ENCODE results near the gene NMRK2. TPM values are rescaled to one million over a fixed set of nuclear protein-coding genes. Genes with fewer than 3 reads are reported as not detected.
A peak's percentile ranks its signal among the peaks of the same experiment; 100 is the strongest.

NMRK2 gene
- polyA plus RNA-seq, 1 donor = 298 TPM

GRCh38 chr19:3981736-3982681 lies 49.1 kb downstream of the NMRK2 start:
- DNase-seq = no peak

GRCh38 chr19:3982701-3983541 lies 50.1 kb downstream of the NMRK2 start:
- DNase-seq = no peak

GRCh38 chr19:3983542-3983914 lies 50.7 kb downstream of the NMRK2 start:
- no peak for DNase-seq

- no peak for DNase-seq
Observed at GRCh38 chr19:3983936-3984583, 51.2 kb downstream of the NMRK2 start.

GRCh38 chr19:3984584-3984907 lies 51.7 kb downstream of the NMRK2 start:
- no peak for DNase-seq

GRCh38 chr19:3984908-3985642 lies 52.2 kb downstream of the NMRK2 start, which contains the start of gene EEF2:
TSS of gene EEF2 (minus strand) at chr19:3985463. CDS start at chr19:3985380, 83 bp downstream.
- peak; percentile 95 for DNase-seq

- DNase-seq = no peak
Observed at GRCh38 chr19:3985643-3986259, 52.9 kb downstream of the NMRK2 start.

GRCh38 chr19:3986260-3987041 lies 53.6 kb downstream of the NMRK2 start:
- DNase-seq = no peak

GRCh38 chr19:3987619-3988371 lies 54.9 kb downstream of the NMRK2 start:
- peak; percentile 92 for DNase-seq

- DNase-seq = no peak
Observed at GRCh38 chr19:3990815-3991117, 57.9 kb downstream of the NMRK2 start.

Other genes starting within 250 kb of the NMRK2 start
- gene PIP5K1C, start 232.6 kb upstream of the NMRK2 start, polyA plus RNA-seq (ENCODE audit: insufficient read length) = 22.4 TPM
- not detected for gene TJP3, start 224.7 kb upstream of the NMRK2 start, polyA plus RNA-seq (ENCODE audit: insufficient read length)
- gene APBA3, start 171.4 kb upstream of the NMRK2 start, polyA plus RNA-seq (ENCODE audit: insufficient read length) = 20.4 TPM
- 27.5 TPM for gene MRPL54, start 170.4 kb upstream of the NMRK2 start, polyA plus RNA-seq (ENCODE audit: insufficient read length)
- not detected for gene RAX2, start 160.8 kb upstream of the NMRK2 start, polyA plus RNA-seq (ENCODE audit: insufficient read length)
- 2.7 TPM for gene MATK, start 146.7 kb upstream of the NMRK2 start, polyA plus RNA-seq (ENCODE audit: insufficient read length)
- gene ZFR2, start 64.0 kb upstream of the NMRK2 start, polyA plus RNA-seq (ENCODE audit: insufficient read length) = not detected
- gene ATCAY, start 52.4 kb upstream of the NMRK2 start, polyA plus RNA-seq (ENCODE audit: insufficient read length) = 1.8 TPM
- 97.3 TPM for gene DAPK3, start 38.0 kb downstream of the NMRK2 start, polyA plus RNA-seq (ENCODE audit: insufficient read length)
- gene EEF2, start 52.4 kb downstream of the NMRK2 start, polyA plus RNA-seq (ENCODE audit: insufficient read length) = 2,964 TPM
- 27.5 TPM for gene PIAS4, start 74.7 kb downstream of the NMRK2 start, polyA plus RNA-seq (ENCODE audit: insufficient read length)
- gene ZBTB7A, start 133.8 kb downstream of the NMRK2 start, polyA plus RNA-seq (ENCODE audit: insufficient read length) = 10.7 TPM
- 124 TPM for gene MAP2K2, start 191.1 kb downstream of the NMRK2 start, polyA plus RNA-seq (ENCODE audit: insufficient read length)
- gene CREB3L3, start 220.6 kb downstream of the NMRK2 start, polyA plus RNA-seq (ENCODE audit: insufficient read length) = not detected
- gene SIRT6, start 249.5 kb downstream of the NMRK2 start, polyA plus RNA-seq (ENCODE audit: insufficient read length) = 15.5 TPM
- 1.6 TPM for gene ANKRD24, start 249.6 kb downstream of the NMRK2 start, polyA plus RNA-seq (ENCODE audit: insufficient read length)